ENCODE data around the gene CABLES2. TPM values are rescaled to one million over a fixed set of nuclear protein-coding genes. Genes with fewer than 3 reads are reported as not detected.

CABLES2 gene
- total RNA-seq, 4 donors from 2014 or later = 0.29 to 10.6 (median 2.6) TPM

DNA sequence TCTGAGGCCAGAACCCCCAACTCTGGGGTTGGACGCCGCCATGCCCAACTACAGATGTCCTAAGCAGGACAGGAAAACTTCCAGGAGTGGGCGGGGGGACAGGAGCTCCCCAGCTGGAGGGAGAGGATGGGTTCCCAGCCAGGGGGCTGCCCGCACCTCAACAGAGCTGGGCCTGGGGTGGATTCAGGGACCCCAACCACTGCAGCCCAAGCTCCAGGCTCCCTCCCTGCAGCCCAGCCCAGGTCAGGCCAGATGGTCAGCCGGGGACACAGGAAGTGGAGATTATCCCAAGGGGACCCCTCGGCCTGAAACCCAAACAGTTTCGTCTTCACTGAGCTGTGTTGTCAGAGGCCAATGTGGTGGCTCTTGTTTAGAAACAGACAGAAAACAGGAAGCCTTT lies 49.4 kb downstream of the CABLES2 start:
- H3K27ac ChIP-seq = peak overlapping the region; percentile 91 to 92
- H3K4me1 ChIP-seq = peaks cover 7 to 38% of the 10 kb centered on the region in 2 donors
- TF ChIP-seq, protein P1, sequence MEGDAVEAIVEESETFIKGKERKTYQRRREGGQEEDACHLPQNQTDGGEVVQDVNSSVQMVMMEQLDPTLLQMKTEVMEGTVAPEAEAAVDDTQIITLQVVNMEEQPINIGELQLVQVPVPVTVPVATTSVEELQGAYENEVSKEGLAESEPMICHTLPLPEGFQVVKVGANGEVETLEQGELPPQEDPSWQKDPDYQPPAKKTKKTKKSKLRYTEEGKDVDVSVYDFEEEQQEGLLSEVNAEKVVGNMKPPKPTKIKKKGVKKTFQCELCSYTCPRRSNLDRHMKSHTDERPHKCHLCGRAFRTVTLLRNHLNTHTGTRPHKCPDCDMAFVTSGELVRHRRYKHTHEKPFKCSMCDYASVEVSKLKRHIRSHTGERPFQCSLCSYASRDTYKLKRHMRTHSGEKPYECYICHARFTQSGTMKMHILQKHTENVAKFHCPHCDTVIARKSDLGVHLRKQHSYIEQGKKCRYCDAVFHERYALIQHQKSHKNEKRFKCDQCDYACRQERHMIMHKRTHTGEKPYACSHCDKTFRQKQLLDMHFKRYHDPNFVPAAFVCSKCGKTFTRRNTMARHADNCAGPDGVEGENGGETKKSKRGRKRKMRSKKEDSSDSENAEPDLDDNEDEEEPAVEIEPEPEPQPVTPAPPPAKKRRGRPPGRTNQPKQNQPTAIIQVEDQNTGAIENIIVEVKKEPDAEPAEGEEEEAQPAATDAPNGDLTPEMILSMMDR (IDR thresholded peaks at IDR 0.05) = no peak
- no peak for TF ChIP-seq POLR2A (IDR thresholded peaks at IDR 0.05)
- DNase-seq = peak in 1 of 2 donors; percentile 25
- intact Hi-C loops (cut with DNase I; ENCODE audit: low total_unique reads) = no loop called here
- no peak overlapping the region for H3K4me3 ChIP-seq
- no peaks in the 10 kb centered on the region for H3K9me3 ChIP-seq
- H3K36me3 ChIP-seq = no peaks in the 10 kb centered on the region
- H3K27me3 ChIP-seq = no peaks in the 10 kb centered on the region

DNA sequence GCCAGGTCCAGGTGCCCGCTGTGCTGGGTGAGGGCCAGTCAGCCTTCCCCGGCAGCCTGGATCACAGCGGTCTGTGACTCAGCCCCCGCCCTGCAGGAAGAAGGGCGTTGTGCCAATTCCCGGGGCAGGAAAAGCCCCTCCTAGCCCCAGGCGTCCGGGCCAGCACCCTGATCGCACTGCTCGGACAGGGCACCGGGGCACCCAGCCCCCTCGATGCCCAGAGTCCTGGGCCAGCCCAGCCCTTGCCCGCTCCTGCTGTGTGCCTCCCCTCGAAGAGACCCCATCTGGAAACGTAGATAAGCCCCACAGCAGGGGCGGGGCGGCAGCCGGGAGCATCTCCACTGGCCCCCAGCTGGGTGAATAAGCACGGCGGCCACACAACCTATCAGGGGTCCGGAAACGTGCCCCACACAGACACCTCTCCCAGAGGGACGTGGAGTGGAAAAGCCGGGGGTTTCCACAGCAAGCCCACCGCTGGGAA lies 49.9 kb downstream of the CABLES2 start:
- intact Hi-C loops (cut with DNase I; ENCODE audit: low total_unique reads) = no loop called here
- no peaks in the 10 kb centered on the region for H3K36me3 ChIP-seq
- DNase-seq = peak; percentile 76 to 80
- peak overlapping the region; percentile 91 to 92 for H3K27ac ChIP-seq
- peaks cover 7 to 38% of the 10 kb centered on the region in 2 donors for H3K4me1 ChIP-seq
- no peaks in the 10 kb centered on the region for H3K27me3 ChIP-seq
- H3K9me3 ChIP-seq = no peaks in the 10 kb centered on the region
- TF ChIP-seq POLR2A (IDR thresholded peaks at IDR 0.05) = peak in 1 of 2 donors; percentile 18
- TF ChIP-seq, protein P1 (IDR thresholded peaks at IDR 0.05) = no peak
- no peak overlapping the region for H3K4me3 ChIP-seq

DNA sequence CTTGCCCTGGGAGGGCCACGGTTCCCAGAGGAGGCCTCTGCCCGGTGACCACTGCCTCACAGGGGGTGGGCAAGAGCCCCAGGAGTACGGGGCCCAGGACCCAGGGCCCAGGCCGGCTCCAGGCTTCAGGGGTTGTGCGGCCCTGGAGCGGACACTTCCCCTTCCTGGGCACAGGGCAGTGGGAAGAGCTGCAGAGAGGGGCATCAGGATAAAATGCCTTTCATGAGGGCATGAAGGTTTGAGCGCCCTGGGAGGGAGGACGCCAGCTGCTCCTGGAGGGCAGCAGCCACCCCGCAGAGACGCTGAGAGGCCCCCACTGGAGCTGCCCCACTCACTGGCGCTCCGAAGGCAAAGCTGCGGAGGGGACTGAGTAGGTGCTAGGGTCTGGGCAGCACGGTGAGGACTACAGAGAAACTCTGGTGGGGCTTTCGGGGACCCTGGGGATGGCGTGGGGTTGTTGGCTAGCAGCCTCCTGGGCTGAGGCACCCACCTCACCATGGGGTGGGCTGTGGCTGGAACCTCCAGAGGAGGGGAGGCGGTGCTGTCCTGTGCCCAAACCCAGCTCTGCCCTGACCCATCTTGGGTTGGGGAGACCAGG lies 50.4 kb downstream of the CABLES2 start:
- TF ChIP-seq POLR2A (IDR thresholded peaks at IDR 0.05) = no peak
- TF ChIP-seq, protein P1 (IDR thresholded peaks at IDR 0.05) = no peak
- no peaks in the 10 kb centered on the region for H3K9me3 ChIP-seq

DNA sequence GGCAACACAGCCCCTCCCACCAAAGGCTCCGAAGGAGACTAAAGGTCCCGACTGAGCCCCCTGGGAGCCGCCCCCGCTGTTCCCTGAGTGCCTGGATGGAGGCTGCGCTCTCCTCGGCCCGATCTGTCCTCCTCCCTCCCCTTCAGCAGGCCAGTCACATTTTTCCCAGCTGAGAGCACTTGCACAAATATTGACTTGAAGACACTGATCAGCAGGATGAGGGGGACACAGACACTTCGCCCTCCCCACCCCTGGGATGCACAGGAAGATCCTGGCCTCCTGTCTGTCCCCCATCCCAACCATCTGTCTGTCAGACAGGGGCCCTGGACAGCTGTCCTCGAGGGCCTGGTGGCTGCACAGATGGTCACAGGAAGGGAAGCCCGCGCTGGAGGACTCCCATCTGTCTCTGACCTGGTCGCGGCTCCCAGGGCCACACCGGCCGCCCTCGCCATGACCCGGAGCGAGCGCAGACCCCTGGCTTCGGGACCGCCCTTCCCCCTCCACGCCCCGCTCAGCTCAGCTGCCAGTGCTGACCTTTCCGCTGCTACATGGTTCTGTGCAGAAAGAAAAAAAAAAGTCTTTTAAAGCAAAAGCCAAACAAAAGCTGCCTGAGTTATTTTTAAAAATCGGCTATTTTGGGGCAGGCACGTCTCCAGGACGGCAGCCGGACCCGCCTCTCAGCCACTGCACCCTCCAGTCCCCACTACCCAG lies 51.1 kb downstream of the CABLES2 start:
- Histone ChIP-seq H3K9me3 (no peaks in the 10 kb centered on the region), H3K4me1 (peaks cover 7 to 33% of the 10 kb centered on the region in 2 donors), H3K36me3 (no peaks in the 10 kb centered on the region), H3K27me3 (no peaks in the 10 kb centered on the region), H3K27ac (peak overlapping the region; percentile 91 to 92), H3K4me3 (peak overlapping the region in 1 of 2 donors; percentile 5)
- no peak for DNase-seq
- intact Hi-C loops (cut with DNase I; ENCODE audit: low total_unique reads) = no loop called here
- no peak for TF ChIP-seq POLR2A (IDR thresholded peaks at IDR 0.05)
- TF ChIP-seq, protein P1 (IDR thresholded peaks at IDR 0.05) = no peak

More for the DNA sequence above, 50.4 kb downstream of the CABLES2 start:
- intact Hi-C loops (cut with DNase I; ENCODE audit: low total_unique reads) = no loop called here
- DNase-seq = no peak
- H3K4me1 ChIP-seq = peaks cover 7 to 38% of the 10 kb centered on the region in 2 donors
- peak overlapping the region; percentile 91 to 92 for H3K27ac ChIP-seq
- H3K36me3 ChIP-seq = no peaks in the 10 kb centered on the region
- no peak overlapping the region for H3K4me3 ChIP-seq
- no peaks in the 10 kb centered on the region for H3K27me3 ChIP-seq

DNA sequence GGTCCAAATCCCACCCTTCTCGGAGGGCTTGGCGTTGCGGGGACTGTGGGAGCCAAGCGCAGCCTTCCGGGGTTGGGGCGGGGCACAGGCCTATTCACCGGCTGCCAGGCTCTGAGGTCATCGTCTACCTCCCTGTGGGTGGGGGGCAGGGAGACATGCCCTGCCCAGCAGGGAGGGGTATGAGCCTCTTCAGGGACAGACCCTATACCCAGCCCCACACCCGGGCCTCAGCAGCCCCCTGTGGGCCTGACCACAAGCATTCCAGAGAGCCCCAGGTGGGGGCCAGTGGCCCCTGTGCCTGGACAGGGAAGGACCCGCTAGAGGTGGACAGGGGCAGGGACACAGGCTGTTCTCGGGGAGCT lies 51.6 kb downstream of the CABLES2 start:
- peaks cover 7 to 30% of the 10 kb centered on the region in 2 donors for H3K4me1 ChIP-seq
- H3K27ac ChIP-seq = peak overlapping the region; percentile 91 to 92
- peak; percentile 71 to 78 for DNase-seq
- no peaks in the 10 kb centered on the region for H3K36me3 ChIP-seq
- intact Hi-C loops (cut with DNase I; ENCODE audit: low total_unique reads) = no loop called here
- TF ChIP-seq, protein P1 (IDR thresholded peaks at IDR 0.05) = no peak
- no peak for TF ChIP-seq POLR2A (IDR thresholded peaks at IDR 0.05)
- H3K9me3 ChIP-seq = no peaks in the 10 kb centered on the region
- H3K4me3 ChIP-seq = peak overlapping the region in 1 of 2 donors; percentile 5
- no peaks in the 10 kb centered on the region for H3K27me3 ChIP-seq

All from uterus (tissue), 4 donors.